KOPT-K1 (cell line): ENCODE data around the gene NTM.

Experiments used
- H3K27ac ChIP-seq: fragments of 200-600 bp; sonication (generic); 2 replicates; pipeline ENCODE4 v1.5.1; 2016; ENCODE audit warnings: antibody characterized with exemption, mild to moderate bottlenecking, low read depth, low read length; ENCODE audit not compliant: poor library complexity, severe bottlenecking
- H3K36me3 ChIP-seq: fragments of 200-600 bp; sonication (generic); 2 replicates; pipeline ENCODE4 v1.5.1; 2017; ENCODE audit warnings: antibody characterized with exemption, mild to moderate bottlenecking, low read length, moderate library complexity; ENCODE audit not compliant: insufficient read depth
- H3K9me3 ChIP-seq: fragments of 200-600 bp; sonication (generic); 2 replicates; pipeline ENCODE4 v1.5.1; 2017; ENCODE audit warnings: antibody characterized with exemption, low read length, mild to moderate bottlenecking; ENCODE audit not compliant: insufficient read depth, poor library complexity, severe bottlenecking

NTM gene

GRCh38 chr11:131354251-131354701 is 16.1 kb upstream of the NTM start:
- Histone ChIP-seq H3K9me3 (no peaks in the 10 kb centered on the region), H3K27ac (no peak overlapping the region), H3K36me3 (no peaks in the 10 kb centered on the region)

GRCh38 chr11:131356206-131356605 is 14.2 kb upstream of the NTM start:
- Histone ChIP-seq H3K36me3 (no peaks in the 10 kb centered on the region), H3K27ac (no peak overlapping the region), H3K9me3 (no peaks in the 10 kb centered on the region)

- no peaks in the 10 kb centered on the region for H3K9me3 ChIP-seq
- H3K36me3 ChIP-seq = no peaks in the 10 kb centered on the region
Measured at GRCh38 chr11:131365329-131365930, 5.0 kb upstream of the NTM start.

GRCh38 chr11:131370901-131371790 is 731 bp downstream of the NTM start:
- H3K36me3 ChIP-seq = no peaks in the 10 kb centered on the region
- H3K9me3 ChIP-seq = no peaks in the 10 kb centered on the region
- no peak overlapping the region for H3K27ac ChIP-seq

More at GRCh38 chr11:131365329-131365930, 5.0 kb upstream of the NTM start:
- no peak overlapping the region for H3K27ac ChIP-seq

- no peaks in the 10 kb centered on the region for H3K36me3 ChIP-seq
- no peaks in the 10 kb centered on the region for H3K9me3 ChIP-seq
- no peak overlapping the region for H3K27ac ChIP-seq
Measured at GRCh38 chr11:131371791-131372104, 1.3 kb downstream of the NTM start.

DNA sequence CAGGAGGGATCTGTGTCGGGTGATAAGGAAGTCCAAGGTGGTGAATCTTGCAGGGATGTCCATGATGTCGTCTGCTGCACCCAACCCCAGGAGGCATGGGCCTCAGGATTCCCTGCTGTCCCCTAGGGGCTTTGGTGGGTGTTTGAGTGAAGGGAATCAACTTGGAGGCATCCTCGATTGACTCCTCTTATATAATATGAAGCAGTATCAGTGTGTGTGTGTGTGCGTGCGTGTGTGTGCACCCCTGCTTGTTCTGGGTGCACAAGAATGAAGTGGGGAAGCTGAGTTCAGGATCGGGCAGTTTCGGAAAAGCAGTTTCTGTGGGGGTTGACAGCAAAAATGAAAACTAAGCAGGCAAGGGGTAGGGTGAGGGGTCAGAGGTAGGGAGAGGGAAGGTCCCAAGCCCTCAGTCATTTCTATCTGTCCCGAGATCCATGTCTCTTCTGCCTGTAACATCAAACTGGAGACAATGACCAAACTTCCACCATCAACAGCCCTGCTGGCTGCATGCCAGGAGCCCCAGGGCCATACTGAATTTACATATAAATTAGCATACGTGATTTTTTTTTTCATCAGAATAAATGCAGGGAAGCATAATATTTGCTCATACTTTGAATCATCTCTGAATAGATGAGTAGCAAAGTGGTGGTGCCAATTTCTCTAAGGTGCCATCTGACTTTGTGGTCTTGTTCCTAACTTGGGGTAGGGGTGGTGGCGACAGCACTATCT is 2.0 kb downstream of the NTM start:
- Histone ChIP-seq H3K36me3 (no peaks in the 10 kb centered on the region), H3K9me3 (no peaks in the 10 kb centered on the region), H3K27ac (no peak overlapping the region)

GRCh38 chr11:131373095-131373725 is 2.8 kb downstream of the NTM start:
- no peak overlapping the region for H3K27ac ChIP-seq

DNA sequence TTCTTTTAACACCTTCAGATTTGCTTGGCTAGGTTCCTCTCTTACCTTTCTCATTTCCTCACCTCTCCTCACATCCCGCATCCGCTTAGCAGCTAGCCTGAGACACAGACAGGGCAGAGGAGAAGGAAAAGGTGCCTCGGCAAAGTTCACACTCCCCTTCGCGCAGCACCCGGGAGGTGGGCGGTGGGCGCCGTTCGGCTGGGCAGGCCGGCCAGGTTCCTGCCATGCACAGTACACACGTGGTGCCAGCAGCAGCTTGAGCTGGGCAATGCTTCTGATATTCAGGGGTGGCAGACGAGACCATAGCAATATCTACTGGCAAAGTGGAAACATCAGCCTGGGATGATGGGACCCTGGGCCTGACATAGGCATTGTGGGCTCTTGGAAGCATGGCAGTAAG is 3.3 kb downstream of the NTM start:
- no peaks in the 10 kb centered on the region for H3K36me3 ChIP-seq
- H3K27ac ChIP-seq = no peak overlapping the region
- no peaks in the 10 kb centered on the region for H3K9me3 ChIP-seq

More at GRCh38 chr11:131373095-131373725, 2.8 kb downstream of the NTM start:
- Histone ChIP-seq H3K36me3 (no peaks in the 10 kb centered on the region), H3K9me3 (no peaks in the 10 kb centered on the region)

DNA sequence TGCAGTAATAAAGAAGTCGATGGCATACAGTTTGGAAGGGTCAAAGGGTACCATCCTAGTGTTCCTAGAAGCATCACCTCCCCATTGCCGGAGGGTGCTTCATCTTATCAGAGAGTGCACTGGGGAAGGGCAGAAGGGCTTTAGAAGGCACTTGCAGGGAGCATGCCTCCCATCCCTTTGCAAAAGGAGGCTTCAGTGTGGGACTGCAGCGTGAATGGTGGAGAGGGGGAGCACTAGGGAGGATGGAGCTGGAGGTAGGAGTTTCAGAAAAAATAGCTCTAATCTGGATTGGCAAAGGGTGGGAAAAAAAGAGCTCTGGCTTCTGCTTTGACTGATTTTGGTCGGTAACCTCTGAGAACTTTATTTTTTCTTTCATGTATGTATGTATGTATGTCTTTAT is 5.0 kb downstream of the NTM start:
- Histone ChIP-seq H3K27ac (no peak overlapping the region), H3K9me3 (no peaks in the 10 kb centered on the region), H3K36me3 (no peaks in the 10 kb centered on the region)

DNA sequence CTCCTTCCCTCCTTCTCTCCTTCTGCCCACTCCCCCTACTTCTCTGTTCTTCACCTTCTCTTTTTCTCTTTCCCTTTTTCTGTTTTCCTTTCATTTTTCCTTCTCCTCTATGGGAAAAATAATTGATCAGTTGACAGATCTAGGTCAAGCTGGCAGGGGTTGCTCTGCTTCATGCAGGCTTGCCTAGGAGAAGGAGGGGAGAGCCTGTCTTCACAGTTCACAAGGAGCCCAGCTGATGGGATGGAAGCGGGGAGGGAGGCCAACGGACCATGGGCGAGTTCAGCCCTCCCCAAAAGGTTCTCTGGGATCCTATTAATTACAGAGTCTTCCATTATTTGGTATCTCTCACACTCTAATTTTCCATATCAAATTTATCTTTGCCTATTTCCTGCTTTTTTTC is 5.5 kb downstream of the NTM start:
- Histone ChIP-seq H3K27ac (no peak overlapping the region), H3K9me3 (no peaks in the 10 kb centered on the region), H3K36me3 (no peaks in the 10 kb centered on the region)

DNA sequence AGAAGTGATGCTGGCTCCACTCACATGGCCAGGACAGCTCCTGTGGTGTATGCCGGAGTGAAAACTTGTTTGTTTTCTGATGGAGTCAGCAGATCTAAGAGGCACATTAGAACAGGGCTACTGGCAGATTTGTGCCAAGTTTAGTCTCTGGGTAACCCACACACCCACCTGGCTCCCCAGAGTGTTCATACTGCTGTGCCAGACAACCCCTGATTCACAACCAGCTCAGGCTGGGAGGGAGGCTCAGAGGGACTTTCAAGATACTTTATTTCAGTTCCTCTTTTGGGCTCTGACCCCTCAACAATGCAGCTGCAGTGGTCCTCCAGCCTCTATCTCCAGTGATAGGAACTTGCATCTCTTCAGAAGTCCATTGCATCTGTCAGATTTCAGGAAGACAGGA is 8.5 kb downstream of the NTM start:
- Histone ChIP-seq H3K36me3 (no peaks in the 10 kb centered on the region), H3K27ac (no peak overlapping the region), H3K9me3 (no peaks in the 10 kb centered on the region)

- Histone ChIP-seq H3K27ac (no peak overlapping the region), H3K36me3 (no peaks in the 10 kb centered on the region), H3K9me3 (peaks cover 4% of the 10 kb centered on the region)
Measured at GRCh38 chr11:131385763-131386390, 15.5 kb downstream of the NTM start.

- peaks cover 4% of the 10 kb centered on the region for H3K9me3 ChIP-seq
- no peak overlapping the region for H3K27ac ChIP-seq
- no peaks in the 10 kb centered on the region for H3K36me3 ChIP-seq
Measured at GRCh38 chr11:131386408-131386807, 16.0 kb downstream of the NTM start.

DNA sequence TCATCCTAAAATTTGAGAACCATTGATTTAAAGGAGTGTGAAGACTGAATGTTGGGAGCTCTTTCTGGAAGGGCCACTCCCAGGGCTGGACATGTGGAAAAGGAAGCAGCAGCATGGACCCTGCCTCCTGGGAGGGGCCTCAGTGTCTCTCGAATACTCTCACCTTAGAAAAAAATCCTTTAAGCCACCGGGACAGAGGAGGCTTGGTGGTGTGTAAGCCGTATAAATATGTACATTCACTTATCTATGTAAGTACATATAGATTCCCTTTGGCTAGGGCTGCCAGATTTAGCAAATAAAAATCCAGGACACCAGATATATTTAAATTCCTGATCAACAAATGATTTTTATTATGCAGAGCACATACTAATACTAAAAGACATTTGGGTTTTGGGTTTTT is 17.6 kb downstream of the NTM start:
- peaks cover 4% of the 10 kb centered on the region for H3K9me3 ChIP-seq
- H3K27ac ChIP-seq = no peak overlapping the region
- no peaks in the 10 kb centered on the region for H3K36me3 ChIP-seq

- no peaks in the 10 kb centered on the region for H3K36me3 ChIP-seq
- H3K27ac ChIP-seq = no peak overlapping the region
- H3K9me3 ChIP-seq = peaks cover 4% of the 10 kb centered on the region
Measured at GRCh38 chr11:131389582-131389981, 19.2 kb downstream of the NTM start.
